Effector CD8-positive, alpha-beta T cell (primary cell): Measurements from ENCODE around the gene PCDHGA7.
"Not testable (repeated sequence)": the region's sequence is repeated elsewhere in the genome, so short reads cannot be mapped to it uniquely, and the experiment has no call there.

ENCODE experiments used
- DNase-seq: peaks from one replicate; lab custom pipeline; 2025; lab: John Stamatoyannopoulos, UW

Gene PCDHGA7

DNA sequence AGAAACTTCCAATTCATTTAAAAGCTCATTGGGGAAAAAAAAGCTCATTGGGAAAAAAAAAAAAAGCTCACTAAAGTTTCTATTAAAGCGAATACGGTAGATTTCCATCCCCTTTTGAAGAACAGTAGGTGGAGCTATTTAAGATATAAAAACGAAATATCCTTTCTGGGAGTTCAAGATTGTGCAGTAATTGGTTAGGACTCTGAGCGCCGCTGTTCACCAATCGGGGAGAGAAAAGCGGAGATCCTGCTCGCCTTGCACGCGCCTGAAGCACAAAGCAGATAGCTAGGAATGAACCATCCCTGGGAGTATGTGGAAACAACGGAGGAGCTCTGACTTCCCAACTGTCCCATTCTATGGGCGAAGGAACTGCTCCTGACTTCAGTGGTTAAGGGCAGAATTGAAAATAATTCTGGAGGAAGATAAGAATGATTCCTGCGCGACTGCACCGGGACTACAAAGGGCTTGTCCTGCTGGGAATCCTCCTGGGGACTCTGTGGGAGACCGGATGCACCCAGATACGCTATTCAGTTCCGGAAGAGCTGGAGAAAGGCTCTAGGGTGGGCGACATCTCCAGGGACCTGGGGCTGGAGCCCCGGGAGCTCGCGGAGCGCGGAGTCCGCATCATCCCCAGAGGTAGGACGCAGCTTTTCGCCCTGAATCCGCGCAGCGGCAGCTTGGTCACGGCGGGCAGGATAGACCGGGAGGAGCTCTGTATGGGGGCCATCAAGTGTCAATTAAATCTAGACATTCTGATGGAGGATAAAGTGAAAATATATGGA is 48.0 kb downstream of the PCDHGA7 start, which contains the start of gene PCDHGA12:
Gene PCDHGA12, plus strand, starts transcription at position 176 of the 782 bp plus-strand sequence. Its CDS starts 253 bp downstream, at position 429.
- DNase-seq = no peak

- DNase-seq = no peak
Observed at GRCh38 chr5:141431286-141431685, 48.7 kb downstream of the PCDHGA7 start.

- not testable (repeated sequence) for DNase-seq
Observed at GRCh38 chr5:141432308-141432707, 49.8 kb downstream of the PCDHGA7 start.

DNA sequence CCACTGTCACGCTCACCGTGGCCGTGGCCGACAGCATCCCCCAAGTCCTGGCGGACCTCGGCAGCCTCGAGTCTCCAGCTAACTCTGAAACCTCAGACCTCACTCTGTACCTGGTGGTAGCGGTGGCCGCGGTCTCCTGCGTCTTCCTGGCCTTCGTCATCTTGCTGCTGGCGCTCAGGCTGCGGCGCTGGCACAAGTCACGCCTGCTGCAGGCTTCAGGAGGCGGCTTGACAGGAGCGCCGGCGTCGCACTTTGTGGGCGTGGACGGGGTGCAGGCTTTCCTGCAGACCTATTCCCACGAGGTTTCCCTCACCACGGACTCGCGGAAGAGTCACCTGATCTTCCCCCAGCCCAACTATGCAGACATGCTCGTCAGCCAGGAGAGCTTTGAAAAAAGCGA is 50.2 kb downstream of the PCDHGA7 start:
- DNase-seq = not testable (repeated sequence)

GRCh38 chr5:141434006-141434405 is 51.5 kb downstream of the PCDHGA7 start:
- no peak for DNase-seq
